Stimulated activated CD4-positive, alpha-beta T cell treated with anti-CD3 and anti-CD28 coated beads, Interleukin-15, amount 100 ng/mL, for 24 hours (primary cell): Measurements from ENCODE around the gene ACOX3.
"Not testable (repeated sequence)": the region's sequence is repeated elsewhere in the genome, so short reads cannot be mapped to it uniquely, and the experiment has no call there.

ENCODE experiments used
- DNase-seq: peaks from one replicate; pipeline ENCODE4 v3.0.0-alpha.2; 2020

The ACOX3 gene

DNA sequence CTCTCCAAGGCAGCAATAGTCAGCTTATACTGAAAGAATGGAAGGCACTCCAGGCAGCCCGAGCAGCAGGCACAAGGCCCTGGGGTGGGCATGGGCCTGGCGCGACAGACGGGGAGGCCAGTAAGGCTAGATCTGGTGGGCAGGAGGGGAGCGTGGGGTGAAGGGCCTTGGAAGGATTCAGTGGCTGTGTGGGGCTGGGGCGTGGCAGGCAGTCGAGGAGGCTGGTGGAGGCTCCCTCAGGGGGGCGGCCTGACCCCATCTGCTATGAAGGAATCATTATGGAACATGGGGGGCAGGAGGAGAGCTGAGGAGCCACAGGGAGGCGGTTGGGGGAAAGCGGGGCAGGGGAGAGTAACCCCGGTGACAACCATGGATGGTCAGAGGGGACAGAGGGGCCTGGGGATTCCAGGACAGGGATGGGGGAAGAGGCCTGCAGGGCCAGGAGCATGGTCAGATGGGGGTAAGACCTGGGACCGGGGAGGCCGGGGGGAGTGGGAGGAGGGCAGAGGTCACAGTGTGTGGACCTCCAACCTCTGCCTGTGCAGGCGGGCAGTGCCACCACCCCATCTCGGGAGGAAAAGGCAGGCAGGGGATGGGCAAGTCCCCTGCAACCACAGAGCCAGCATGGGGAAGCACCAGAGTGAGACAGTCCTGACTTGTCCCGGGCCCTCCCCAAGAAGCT is 70.3 kb downstream of the ACOX3 start:
- DNase-seq: no peak

DNA sequence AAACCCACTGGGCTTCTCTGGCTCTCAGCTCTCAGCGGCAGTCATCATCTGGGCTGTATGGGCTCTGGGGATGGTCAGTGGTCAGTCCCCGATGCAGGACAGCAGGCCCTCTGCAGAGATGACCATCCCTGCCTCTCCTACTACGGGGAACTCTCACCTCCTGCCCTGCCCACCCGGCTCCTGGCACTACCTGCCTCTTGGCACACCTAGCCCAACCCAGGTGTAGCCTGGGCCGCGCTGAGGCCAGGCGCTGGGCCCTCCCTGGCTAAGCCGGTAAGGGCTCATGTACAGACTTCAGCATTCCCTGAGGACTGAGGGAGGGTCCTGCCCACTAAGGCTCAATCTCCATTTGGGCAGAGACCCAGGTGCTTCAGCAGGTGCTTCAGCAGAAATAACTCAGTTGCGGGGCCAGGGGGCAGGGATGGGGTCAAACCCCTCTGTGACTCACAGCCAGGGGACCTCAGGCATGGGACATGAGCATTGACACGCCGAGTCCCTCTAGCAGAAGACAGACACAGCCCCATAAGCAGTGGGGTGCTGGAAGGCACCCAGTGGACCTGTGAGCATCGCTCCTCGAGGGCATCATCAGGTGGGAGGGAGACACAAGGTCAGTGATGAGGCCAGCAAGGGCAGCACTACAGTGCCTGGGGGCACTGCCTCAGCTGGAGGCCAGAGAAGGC is 71.0 kb downstream of the ACOX3 start:
- no peak for DNase-seq

DNA sequence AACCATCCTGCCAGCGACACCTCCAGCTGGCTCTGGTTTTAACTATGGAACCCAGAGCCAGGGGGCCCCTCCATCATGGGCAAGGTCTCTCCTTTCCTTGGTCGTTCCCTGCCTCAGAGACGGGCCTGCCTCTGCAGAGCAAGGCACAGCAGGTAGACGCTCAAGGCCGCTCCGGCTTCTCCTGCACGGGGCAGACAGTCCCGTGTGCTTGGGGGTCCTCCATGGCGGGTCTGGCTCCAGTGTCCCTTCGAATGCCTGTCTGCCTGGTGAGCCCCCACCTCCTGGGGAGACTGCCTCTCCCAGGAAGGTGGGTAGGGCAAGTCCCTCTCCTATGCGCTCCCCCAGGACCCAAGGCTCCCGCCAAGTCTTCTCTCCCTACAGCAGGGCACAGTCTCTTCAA is 71.5 kb downstream of the ACOX3 start:
- no peak for DNase-seq

DNA sequence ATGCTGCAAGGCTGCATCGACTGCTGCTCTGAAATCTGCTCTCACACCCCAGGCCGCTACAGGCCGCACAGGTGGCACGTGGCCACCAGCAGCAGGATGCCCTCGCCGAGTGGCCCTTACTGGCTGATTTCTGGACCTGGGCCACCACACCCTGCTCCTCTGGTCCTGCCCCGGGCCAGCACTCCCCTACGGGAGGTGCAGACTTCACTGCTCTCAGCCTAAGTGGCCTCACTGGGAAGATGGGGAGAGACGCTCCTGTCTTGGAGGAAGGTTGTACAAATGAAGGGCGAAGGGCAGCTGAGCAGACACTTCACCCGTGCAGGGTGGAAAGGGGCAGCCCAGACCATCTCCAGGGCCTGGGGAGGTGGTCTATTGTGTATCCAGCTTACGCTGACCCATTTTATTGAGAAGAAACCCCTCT is 72.5 kb downstream of the ACOX3 start:
- no peak for DNase-seq

DNA sequence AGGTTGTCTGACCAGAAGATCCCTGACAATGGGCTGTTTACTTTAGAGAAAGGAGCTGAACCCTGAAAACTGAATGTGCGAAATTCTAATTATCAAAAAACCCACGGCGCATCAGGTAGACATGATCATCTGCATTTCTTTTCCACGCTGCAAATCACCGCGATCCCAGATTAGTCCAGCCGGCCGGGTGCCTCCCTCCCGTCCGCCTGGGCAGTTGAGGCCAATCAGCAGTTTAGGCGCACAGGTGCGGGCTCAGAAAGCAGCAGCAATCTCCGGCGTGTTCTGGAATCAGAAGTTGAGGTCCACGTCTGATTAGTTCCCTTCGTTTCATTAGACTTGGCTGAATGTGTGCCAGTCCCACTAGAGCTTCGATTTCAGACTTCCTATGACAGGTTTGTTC is 73.9 kb downstream of the ACOX3 start:
- DNase-seq: no peak

DNA sequence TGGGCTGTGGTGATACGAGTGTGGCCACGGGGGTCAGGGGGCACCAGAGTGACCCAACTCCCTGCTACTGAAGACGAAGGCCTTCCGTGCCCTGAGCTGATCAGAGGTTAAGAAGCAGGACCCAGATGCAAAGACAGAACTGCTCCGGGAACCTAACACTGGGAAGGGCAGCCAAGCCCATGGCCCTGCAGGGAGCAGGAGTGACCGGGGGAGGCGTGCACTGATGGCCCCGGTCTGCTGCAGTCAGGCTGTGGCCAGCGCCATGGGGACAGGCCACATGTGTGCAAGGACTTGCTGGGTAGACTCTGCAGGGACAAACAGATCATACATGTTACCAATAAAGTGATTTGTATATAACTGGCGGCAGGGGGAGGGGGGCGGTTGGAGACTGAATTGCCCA is 74.6 kb downstream of the ACOX3 start:
- DNase-seq: no peak

DNA sequence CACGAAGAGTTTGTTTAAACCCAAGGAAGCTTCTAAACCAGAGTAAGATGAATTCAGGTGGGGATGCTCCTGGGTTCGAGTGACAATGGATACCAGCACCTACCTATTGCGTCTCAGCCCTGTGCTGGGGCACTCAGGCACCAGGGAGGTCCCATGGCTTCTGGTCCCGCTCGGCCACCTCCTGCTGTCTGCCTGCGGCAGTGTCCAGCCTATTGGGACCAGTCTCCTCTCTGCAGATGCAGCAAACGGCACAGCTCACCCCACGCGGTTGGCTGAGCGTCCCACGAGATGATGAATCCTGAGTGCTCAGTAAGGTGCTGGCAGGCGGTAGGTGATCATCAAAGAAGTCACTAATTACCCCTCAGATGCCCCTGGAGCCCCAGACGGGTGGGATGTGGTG is 75.2 kb downstream of the ACOX3 start:
- DNase-seq: no peak

DNA sequence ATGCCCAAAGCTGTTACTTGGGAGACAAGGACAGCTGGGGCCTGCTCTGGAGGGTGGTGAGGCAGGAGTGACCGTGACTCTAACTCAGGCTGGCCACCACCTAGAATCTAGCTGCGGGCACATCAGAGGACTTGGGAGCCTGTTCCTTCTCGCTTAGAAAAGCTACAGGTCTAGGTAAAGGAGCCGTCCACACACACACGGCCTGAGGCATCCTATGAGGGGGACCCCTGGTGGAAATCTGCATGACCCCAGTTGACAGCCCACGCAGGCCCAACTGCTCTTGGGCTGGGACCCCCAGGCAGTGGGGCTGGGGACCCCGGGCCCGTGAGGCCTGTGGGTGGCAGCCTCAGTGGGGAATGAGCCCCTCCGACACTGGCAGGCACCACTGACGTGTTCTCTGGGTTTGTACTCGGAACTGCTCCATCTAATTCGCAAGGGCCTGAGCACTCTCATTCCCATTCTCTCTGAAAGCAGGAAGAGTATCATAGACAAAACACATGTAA is 75.6 kb downstream of the ACOX3 start:
- DNase-seq: no peak

DNA sequence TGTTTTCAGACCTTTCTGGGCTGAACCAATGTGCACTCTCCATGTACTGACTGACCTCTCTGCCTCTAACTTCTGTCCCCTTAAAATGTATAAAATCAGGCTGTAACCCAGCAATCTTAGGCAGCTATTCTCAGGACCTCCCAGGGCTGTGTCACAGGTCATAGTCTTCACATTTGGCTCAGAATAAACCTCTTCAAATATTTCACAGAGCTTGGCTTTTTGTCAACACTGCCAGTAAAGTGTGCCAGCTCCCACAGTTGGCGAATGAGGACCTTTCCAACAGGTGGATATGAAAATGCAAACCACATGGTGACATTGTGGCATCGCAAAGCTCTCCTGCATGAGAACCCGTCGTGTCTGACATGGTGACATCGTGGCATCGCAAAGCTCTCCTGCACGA is 76.4 kb downstream of the ACOX3 start:
- DNase-seq: no peak

DNA sequence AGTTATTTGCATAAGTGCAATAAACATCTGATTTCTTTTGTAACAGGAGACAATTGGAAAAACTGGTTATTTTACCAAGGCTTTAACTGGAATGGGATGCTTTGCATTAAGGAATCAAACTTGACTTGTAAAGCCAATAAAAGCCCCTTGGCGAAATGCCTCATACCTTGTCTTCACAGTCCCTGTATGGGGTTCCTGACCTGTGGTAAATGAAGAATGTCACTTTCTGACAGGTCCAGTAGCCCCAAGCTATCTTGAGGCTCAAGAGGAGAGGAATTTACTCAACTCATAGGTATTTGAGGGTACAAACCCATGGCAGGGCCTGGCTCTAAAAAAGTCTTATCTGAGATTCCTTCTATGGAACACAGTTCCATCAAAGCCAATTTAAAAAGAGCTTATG is 78.0 kb downstream of the ACOX3 start:
- no peak for DNase-seq

DNA sequence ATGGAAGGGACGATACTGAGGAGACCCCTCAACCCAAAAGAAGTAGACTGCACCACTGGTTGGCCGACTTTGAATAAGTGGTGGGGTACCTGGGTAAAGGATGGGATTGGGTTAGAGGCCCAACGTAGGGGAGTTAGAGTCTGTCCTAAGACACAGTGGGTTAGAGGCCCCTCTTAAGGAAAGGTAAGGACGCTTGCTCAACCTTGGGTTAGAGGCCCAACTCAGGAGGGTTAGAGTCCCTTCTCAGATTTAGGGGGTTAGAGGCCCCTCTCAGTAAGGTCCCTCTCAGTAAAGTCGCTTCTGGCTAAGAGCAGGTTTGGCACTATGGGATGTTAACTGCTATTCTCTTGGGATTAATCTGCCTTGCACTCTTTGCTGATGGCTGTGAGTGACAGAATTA is 81.3 kb downstream of the ACOX3 start:
- no peak for DNase-seq

DNA sequence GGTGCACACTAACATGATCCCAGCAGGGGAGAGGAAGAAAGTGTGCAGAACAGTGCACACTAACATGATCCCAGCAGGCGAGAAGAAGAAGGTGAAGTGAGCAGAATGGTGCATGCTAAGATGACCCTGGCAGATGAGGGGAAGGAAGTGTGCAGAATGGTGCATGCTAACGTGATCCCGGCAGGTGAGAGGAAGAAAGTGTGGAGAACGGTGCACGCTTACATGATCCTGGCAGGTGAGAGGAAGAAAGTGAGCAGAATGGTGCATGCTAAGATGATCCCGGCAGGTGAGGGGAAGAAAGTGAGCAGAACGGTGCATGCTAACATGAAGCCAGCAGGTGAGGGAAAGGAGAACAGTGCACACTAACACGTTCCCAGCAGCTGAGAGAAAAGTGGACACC is 83.7 kb downstream of the ACOX3 start:
- DNase-seq: no peak

DNA sequence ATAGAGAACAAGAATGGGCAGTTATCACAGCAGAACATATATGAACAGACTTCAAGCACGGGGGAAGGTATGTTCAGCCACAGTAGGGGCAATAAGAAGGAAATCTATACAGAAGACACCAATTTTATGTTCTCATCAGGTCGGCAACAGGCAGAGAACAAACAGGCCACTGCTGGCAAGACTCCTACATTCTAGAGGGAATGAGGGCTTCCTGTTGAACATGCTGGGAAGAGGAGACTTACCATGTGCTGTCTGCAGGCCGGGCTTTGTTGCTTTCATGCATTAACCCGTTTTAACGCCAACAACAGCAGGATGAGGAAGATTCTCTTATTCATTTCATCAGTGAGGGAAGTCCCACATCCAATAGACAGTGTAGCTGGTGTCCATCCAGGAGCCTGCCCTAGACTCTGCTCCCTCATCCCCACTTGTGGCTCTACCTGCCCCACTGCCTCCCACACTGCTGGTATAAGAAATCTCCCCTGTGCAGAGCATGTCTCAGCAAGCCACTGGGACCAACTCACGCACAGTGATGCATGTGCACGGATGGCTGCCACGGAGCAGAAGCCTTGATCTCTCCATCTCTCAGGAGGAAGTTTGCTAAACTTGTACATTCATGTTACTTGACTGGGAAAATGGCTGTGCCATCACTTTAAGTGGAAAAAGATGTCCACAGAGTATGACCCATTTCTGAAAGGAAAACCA is 84.5 kb downstream of the ACOX3 start:
- DNase-seq: no peak

DNA sequence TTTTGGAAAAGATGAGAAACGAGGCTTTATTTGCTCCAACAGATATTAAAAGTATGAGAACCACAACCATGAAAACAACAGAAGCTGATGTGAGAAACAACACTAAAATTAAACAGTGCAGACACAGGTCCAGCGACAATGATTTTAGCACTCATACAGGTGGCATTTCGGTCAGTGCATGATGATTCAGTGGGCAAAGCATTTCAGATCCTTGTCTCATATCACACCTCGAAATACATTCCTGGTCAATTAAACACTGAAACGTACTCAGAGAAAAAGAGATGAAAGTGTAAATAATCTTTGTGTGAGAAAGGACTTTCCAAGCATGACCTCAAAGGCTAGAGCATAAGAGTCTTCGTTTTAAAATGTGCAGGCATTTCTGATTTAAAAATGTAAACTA is 85.2 kb downstream of the ACOX3 start:
- no peak for DNase-seq

DNA sequence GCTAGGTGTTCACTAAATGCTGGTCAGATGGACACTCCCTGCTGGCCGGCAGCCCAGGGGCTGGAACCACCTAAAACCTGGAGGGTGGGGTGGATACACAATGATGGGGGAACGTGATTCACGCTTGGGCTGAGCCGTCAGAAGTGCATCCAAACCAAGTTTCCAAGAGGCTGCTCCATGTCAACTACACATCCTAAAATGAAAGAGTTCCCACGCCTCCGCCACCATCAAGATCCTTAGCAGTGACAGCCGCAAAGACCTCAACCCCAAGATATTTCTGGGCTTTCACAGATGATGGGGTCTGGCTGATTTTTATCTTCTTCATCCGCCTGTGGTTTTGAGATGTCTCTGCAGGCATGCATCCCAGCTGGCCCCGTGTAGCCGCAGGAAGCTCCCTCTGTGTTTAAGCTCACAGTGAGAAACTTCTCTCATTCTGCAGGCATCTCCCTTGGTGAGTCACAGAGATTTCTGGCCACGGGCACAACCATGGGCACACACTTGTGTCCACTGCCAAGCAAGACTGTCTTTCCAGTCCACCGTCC is 86.5 kb downstream of the ACOX3 start:
- no peak for DNase-seq

DNA sequence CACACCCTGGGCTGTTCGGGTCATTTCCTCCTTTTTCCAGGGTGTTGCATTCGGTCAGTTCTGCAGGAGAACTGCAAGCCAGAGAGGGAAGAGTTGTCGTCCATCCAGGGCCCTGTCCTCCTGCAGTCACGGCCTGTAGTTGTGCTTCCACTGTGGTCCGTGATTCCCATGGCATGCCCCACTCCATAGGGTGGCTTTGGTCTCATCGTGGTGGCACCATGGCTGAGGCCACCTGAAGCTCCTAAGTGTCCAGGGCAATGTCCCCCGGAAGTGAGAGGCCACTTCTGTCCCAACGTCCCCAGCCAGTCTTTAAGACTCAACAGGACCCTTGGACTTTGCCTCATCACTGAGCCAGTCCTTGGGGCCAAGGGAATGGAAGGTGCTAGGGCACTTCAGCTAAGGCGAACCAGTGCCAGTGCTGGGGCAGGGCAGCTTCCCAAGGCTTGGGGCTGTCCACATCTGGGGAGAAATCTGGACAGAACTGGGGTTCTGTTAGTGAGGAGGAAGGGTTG is 87.3 kb downstream of the ACOX3 start:
- DNase-seq: no peak

DNA sequence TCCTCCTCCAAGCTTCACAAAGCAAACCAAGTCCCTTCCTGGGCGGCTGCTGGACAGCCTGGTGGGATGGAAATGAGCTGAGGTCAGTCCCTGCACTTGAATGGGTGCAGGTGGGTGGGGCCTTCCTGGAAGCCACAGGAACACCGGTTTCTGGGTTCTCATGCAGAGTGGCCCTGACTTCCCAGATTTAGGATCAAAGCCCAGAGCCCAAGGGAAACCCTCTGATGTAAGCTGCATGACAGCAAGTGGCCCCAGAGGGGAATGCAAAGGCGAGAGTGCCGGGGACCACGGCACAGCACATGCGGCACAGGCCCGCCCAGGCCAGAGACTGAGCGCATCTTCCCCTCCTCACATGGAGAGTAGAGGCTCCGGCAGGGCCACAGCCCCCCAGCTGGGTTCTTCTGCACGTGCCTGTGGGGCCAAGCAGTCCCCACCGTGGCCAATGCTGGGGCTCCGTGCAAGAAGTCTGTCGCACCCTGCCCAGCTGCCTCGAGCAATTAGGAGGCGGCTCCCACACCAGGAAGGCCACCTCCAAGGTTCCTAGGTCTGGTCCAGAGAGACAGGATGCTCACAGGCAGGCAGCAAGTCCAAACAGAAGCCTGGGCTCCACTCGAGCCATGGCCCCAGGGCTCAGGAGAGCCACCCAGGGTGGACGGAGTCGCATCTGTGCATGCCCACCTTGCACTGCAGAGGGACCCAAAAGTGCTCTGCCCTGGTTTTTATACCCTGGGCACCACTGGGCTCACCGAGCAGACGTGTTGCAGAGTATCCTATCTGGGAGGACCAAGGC is 88.0 kb downstream of the ACOX3 start:
- DNase-seq: no peak

DNA sequence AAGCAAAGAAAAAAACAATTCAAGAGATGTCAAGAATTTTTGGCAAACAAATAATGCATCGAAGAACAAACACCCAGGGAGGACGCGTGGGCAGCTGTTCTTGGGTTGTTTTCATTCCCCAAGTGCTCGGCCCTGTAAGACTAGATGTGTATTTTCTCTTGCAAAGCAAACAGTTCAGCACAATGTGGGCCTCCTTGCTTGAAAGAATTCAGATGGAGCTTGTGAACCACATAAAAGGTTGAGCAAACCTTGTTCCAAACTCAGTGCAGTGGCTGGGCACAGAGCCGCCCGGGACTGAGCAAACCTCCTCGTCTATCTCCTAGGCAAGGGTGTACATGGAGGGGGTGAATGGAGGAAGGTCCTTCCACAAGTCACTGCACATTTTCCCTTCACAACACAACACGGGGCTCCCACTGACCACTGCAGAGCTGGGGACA is 88.6 kb downstream of the ACOX3 start:
- DNase-seq: no peak

DNA sequence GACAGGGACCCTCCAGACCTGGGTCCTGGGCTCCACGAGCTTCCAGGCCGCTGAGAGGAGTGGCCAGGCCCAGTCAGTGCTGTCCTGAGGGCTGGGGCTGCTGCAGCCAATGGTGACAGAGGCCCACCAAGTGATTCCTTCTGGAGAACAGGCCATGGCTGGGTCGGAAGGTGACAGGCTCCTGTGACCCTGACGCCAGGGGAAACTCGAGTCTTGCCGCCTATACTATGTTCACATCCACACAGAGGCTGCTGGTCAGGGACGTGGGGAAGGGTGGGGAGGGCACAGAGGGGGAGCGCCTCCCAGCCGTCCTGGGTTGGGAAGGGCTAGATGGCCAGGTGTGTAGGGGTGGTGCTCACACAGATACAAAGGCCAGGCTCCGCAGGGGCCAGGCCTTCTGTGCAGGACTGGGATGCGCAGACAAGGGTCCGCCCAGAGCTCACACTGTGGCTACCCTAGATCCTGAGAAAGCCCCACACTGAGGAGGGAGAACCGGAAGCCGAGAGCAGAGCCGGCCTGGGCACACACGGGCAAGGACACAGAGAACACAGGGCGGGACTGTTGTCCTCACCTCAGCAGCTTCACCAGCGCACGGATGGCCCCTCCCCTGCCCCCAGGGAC is 89.6 kb downstream of the ACOX3 start:
- no peak for DNase-seq

DNA sequence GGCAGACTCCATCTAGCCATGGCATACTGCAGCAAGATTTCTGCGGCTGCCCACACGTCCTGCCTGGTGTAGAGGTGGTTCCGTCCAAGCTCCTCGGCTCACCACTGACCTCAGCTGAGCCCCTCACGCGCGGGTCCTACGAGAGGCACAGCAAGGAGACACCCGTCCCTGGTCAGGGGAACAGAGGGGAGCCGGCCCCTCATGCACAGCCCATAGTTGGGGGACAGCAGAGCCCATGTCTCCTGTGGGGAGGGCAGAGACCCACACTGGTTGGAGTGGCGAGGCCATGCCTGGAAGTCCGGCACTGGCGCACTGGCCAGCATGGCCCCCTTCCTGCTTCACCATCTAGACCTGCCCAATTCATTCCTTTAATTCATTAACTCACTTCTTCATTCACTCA is 90.2 kb downstream of the ACOX3 start:
- DNase-seq: no peak

DNA sequence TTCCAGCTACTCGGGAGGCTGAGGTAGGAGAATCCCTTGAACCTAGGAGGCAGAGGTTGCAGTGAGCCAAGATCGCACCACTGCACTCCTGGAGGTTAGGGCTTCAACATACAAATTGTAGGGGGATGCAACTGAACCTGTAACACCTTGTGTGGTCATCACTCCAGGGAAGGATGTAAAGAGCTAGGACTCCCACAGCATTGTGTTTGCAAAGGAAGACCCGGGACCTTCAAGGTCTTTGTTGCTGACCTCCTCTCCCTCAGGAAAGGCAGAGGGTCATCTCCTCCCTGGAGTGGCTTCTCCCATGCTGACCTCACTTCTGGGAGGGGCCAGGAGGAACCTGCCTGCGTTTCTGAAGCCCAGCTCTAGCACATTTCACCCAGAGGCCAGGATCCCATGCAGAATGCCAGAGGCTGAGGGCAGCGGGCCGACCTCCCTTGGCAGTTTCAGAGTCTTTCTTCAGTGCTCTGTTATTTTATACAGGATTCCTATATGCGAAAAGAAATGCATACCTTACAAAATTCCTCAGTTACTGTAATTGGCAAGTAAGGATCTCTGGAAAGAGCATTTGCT is 90.8 kb downstream of the ACOX3 start:
- DNase-seq: no peak

DNA sequence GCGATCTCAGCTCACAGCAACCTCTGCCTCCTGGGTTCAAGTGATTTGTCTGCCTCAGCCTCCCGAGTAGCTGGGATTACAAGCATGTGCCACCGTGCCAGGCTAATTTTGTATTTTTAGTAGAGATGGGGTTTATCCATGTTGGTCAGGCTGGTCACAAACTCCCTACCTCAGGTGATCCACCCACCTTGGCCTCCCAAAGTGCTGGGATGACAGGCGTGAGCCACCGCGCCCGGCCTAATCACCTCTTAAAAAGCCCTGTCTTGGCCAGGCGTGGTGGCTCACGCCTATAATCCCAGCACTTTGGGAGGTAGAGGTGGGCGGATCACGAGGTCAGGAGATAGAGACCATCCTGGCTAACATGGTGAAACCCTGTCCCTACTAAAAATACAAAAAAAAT is 91.3 kb downstream of the ACOX3 start:
- DNase-seq: not testable (repeated sequence)
